A204.1 (cell line): ENCODE results near the gene CCDC33.

Source experiments
- FAIRE-seq: peaks from 2 replicates; lab custom pipeline; 2012; peaks lifted over from hg19 to GRCh38; lab: Jason Lieb, UNC

Gene CCDC33

DNA sequence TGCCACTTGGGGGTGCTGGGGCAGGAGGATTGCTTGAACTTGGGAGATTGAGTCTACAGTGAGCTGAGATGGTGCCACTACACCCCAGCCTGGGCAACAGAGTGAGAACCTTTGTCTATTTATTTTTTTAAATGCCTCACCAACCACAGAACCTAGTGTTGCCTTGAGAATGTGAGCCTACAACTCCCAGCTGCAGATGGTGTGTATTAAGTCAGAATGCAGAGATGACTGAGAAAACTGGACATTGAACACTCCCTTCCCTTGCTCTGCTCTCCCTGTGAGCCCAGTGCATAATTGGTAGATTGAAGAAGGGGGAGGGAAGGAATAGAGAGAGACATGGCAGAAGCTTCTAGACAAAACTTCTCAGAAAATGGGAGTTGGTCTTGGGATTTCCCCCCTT, 53.5 kb downstream of the CCDC33 start:
- FAIRE-seq: no peak

DNA sequence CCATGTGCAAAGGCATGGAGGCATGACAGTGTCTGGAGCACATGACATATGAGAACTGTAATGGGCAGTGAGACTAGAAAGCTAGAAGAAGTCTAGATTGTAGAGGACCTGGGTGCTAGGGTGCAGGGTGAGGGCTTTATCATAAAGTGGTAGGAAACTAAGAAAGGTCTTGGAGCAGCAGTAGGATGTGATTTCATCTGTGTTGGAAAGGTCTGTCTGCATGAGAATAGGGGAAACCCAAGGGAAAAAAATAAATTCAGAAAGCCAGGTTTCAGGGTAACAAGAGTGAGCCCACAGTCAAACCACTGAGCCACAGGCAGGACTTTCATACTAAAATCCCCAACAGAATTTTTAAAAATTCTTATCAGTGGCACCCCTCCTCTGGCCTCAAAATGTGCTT, 54.5 kb downstream of the CCDC33 start:
- FAIRE-seq: no peak

- no peak for FAIRE-seq
Observed at GRCh38 chr15:74291101-74292071, 55.3 kb downstream of the CCDC33 start.

- no peak for FAIRE-seq
Observed at GRCh38 chr15:74293021-74293810, 57.1 kb downstream of the CCDC33 start.

- FAIRE-seq: no peak
Observed at GRCh38 chr15:74294010-74294409, 57.9 kb downstream of the CCDC33 start.

DNA sequence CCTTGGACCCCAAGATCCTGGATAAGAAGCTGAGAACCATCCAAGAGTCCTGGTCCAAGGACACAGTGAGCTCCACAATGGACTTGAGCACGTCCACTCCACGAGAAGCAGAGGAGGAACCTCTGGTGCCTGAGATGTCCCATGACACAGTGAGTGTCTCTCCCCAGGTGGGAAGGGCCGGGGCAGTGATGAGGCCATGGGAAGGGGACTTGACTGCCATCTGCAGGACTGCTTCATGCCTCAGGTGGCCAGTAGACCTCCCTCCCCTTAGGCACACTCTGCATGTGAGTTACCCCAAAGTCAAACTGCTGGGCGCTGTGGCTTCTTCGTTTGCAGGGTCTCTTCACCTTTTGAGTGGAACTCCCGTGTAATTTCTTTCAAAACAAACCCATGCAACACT, 59.7 kb downstream of the CCDC33 start:
- FAIRE-seq: no peak

DNA sequence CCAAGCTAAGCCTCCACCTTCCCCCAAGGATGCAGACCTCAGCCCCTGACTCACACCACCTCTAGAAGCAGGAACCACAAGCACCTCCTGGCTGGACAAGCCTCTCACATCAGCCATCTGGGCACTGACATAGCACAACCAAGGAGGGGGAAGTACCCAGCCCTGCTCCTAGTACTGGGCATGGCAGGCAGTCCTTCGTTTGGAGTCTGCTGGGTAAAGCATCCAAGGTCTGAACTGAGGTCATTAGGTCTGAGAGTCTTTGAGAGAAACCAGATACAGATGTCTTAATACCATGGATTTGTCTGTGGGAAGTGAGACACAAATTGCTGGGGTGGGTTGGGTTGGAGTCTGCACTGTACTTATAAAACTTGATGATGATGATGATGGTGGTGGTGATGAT, 61.8 kb downstream of the CCDC33 start:
- FAIRE-seq: no peak

GRCh38 chr15:74300057-74300795, 64.1 kb downstream of the CCDC33 start:
- FAIRE-seq: no peak

GRCh38 chr15:74301583-74302361, 65.6 kb downstream of the CCDC33 start:
- no peak for FAIRE-seq

DNA sequence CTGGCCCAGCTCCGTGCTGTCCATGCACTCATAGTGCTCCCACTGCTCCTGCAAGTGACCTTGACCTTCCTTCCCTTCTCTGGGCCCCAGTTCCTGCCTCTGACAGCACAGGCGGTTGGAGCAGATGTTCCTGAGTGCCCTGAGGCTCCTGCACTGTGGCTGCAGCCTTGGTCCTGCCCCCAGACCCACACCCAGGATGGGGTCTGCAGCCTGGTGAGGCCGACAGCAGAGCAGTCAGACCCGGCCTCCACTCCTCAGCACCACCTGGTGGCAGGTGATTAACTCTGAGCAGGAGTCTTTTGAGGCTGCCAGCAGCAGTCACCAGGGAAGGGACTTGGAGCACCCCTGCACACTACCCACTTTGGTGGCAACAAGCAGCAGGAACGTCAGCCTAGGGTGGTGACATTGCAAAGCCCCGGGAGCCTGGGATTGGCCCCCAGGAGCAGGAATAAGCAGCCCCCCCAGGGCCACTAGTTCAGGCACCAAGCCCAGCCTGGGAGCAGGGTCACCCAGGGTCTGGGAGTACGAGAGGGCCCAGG, 66.8 kb downstream of the CCDC33 start:
- FAIRE-seq: no peak

DNA sequence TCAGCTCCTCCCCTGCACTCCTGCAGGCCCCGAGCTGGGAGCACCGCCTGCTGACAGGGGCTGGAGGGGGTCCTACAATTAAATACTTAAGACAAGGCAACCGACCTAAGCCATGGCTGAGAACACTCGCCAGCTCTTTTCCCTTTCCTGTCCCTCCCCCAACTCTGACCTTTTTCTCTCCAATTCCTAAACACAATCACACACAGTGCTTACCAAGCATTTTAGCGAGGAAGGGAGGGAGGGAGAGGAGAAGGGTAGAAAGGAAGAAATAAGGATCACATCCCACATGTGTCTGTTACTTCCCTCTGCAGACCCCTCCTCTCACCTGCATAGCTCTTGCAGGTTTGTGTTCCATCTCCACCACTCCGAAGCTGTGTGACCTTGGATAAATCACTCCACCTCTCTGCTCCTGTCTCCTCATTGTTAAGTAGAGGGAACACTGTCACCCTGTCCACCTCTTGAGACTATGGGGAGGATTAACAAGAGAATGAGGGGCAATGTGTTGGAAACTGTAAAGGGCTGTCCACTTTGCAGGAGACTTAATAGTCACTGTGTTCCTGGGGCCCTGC, 67.7 kb downstream of the CCDC33 start:
- FAIRE-seq: no peak

- FAIRE-seq: no peak
Observed at GRCh38 chr15:74304431-74304830, 68.3 kb downstream of the CCDC33 start.

GRCh38 chr15:74305687-74306086, 69.6 kb downstream of the CCDC33 start:
- no peak for FAIRE-seq

- FAIRE-seq: no peak
Observed at GRCh38 chr15:74306781-74307217, 70.7 kb downstream of the CCDC33 start.

DNA sequence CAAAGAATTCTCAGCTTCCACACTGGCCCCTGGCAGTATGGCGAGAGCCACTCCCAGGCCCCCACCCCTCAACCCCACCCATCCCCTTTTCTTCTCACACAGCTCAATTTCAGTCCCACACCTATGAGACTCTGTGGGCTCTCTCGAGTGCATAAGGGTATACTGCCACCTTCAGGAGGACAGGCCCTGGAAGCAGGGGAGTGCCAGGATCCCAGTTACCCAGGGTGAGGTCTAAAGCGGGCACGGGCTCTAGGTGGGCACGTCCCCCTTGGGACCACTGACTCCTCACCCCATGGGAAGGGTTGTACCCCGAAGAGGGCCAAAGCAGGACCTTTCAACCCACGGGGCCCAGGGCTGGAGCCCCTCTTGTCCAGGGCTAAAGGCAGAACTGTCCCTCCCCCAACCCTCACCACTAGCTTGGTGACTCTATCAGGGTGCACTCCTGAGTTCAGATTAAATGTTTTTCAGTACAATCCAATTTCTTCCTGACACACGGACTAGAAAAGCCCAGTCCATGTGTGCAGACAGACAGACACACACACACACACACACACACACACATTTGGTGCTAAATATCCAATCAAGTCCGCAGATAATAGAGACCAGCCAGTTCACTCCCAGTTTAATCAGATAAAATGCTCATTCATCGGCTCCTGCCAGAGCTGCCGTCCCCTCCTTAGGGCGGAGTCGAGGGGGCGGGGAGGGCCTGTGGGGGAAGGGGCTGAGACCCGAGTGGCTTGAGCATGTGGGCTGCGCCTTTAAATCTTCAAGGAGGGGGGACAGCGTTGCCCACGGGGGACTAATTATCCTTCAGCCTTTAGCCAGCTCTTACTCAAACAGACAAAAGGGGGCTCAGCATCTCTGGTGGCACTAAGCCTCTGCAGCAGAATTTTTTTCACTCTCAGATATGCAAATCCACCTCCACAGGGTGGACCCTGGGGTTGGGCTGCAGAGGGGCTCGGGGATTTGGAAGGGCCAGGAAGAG, 72.0 kb downstream of the CCDC33 start:
- no peak for FAIRE-seq

GRCh38 chr15:74311734-74312444, 75.8 kb downstream of the CCDC33 start:
- no peak for FAIRE-seq

DNA sequence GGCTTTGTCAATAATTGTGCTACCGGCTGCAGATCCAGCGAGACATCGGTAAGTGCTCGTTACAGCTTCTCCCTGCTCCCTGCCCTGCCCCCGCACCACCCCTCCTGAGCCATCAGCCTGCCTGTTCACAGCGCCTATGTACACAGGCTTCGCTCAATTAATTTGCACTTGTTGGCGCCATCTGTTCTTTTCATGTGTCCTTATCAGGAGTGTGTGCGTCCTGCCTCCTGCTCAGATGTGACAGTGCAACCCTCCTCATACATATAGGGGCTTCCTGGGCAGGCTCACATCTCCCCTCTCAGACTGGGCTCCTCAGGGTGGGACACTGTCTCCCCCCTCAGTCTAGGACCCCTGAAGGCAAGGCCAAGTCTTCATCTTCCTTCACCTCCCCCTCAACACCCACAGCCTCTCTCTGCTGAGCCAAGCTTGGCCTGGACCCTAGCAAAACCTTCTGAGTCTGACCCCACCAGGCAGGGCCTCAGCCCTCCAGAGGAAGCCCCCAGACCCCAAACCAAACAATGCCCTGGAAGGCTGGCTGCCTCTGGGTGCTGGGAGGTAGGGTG, 76.4 kb downstream of the CCDC33 start:
- FAIRE-seq: no peak

DNA sequence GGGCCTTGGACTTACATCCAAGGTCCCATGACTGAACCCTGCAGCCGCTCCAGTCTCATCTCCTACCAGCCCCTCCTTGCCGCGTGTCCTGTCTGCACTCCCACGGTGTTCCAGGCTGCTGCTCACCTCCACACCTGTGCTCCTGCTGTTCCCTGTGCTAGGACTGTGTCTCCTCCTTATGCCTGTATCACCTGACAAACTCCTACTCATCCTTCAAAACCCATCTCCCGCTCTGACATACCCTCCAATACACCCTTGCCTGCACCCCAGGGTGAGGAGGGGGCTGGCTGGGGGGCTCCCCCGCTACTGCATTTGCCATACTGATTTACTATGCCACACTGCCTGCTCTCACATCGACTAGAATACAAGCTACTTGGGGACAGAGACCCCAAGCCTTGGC, 77.8 kb downstream of the CCDC33 start:
- no peak for FAIRE-seq
